IMR-90 (cell line): ENCODE data around the gene FAM124A. TPM values are rescaled to one million over a fixed set of nuclear protein-coding genes. Genes with fewer than 3 reads are reported as not detected.

ENCODE experiments used
- ATAC-seq: fragments of 200-7000 bp; cut with Tn5 transposase; 2 replicates; pipeline ENCODE4 v1.9.1; 2020; ENCODE audit warnings: low read depth, mild to moderate bottlenecking, moderate library complexity
- BruUV-seq: library from RNA; stranded (reverse); fragments of 400-500 nt; replicated peaks from 2 replicates; lab custom pipeline; 2021; lab: Mats Ljungman, UMichigan
- CTCF ChIA-PET: fragments of 300-600 bp; formaldehyde crosslinking; extraction: SDS; loops from one replicate; lab custom pipeline; 2021; ENCODE audit warnings: antibody characterized with exemption; lab: Yijun Ruan, JAX
- POLR2A ChIA-PET: fragments of 300-600 bp; sonication (Branson Sonifier 250); formaldehyde crosslinking; loops from one replicate; lab custom pipeline; 2022; ENCODE audit warnings: antibody characterized with exemption; ENCODE audit not compliant: unreplicated experiment; lab: Charles Lee
- DNase-seq: peaks from one replicate; pipeline ENCODE4 v3.0.0; 2013
- H2AFZ ChIP-seq: replicated peaks from 2 replicates; pipeline ENCODE3; 2013; ENCODE audit warnings: low read length, mild to moderate bottlenecking; ENCODE audit not compliant: poor library complexity
- H2AK5ac ChIP-seq: 2 replicates; pipeline ENCODE4 v1.6.1; 2013; ENCODE audit warnings: low read depth, low read length, inconsistent platforms
- H2AK9ac ChIP-seq: replicated peaks from 2 replicates; pipeline ENCODE3; 2013; ENCODE audit warnings: mild to moderate bottlenecking, low read depth, low read length, moderate library complexity; ENCODE audit not compliant: poor library complexity
- H2BK120ac ChIP-seq: 2 replicates; pipeline ENCODE4 v1.6.1; 2013; ENCODE audit warnings: low read depth, low read length, inconsistent platforms
- H2BK15ac ChIP-seq: 3 replicates; pipeline ENCODE4 v1.6.1; 2013; ENCODE audit warnings: low read depth, low read length, inconsistent platforms
- H2BK20ac ChIP-seq: 2 replicates; pipeline ENCODE4 v1.6.1; 2013; ENCODE audit warnings: low read depth, mild to moderate bottlenecking, inconsistent platforms, low read length, moderate library complexity
- H2BK5ac ChIP-seq: 2 replicates; pipeline ENCODE4 v1.6.1; 2013; ENCODE audit warnings: mild to moderate bottlenecking, low read depth, low read length, inconsistent platforms; ENCODE audit not compliant: poor library complexity, severe bottlenecking
- H3K14ac ChIP-seq: replicated peaks from 2 replicates; pipeline ENCODE4 v1.6.1; 2013; ENCODE audit warnings: low read depth, low read length, inconsistent platforms
- H3K18ac ChIP-seq: 2 replicates; pipeline ENCODE4 v1.6.1; 2013; ENCODE audit warnings: low read depth, low read length, control low read depth
- H3K23ac ChIP-seq: 2 replicates; pipeline ENCODE4 v1.6.1; 2013; ENCODE audit warnings: low read depth, low read length, inconsistent platforms
- H3K27ac ChIP-seq: 2 replicates; pipeline ENCODE4 v1.5.1; 2013; ENCODE audit warnings: mild to moderate bottlenecking, control low read depth, low read length; ENCODE audit not compliant: insufficient read depth
- H3K27me3 ChIP-seq: 2 replicates; pipeline ENCODE4 v1.6.1; 2013; ENCODE audit warnings: low read length; ENCODE audit not compliant: control insufficient read depth, insufficient read depth
- H3K36me3 ChIP-seq: 2 replicates; pipeline ENCODE4 v1.6.1; 2013; ENCODE audit warnings: low read length, mixed read lengths; ENCODE audit not compliant: control insufficient read depth, insufficient read depth
- H3K4ac ChIP-seq: 2 replicates; pipeline ENCODE4 v1.6.1; 2013; ENCODE audit warnings: low read depth, low read length, inconsistent platforms
- H3K4me1 ChIP-seq: 2 replicates; pipeline ENCODE4 v1.6.1; 2013; ENCODE audit warnings: low read length, mixed read lengths; ENCODE audit not compliant: control insufficient read depth, insufficient read depth
- H3K4me2 ChIP-seq: 2 replicates; pipeline ENCODE4 v1.6.1; 2013; ENCODE audit warnings: low read depth, mild to moderate bottlenecking, control low read depth, low read length, moderate library complexity
- H3K4me3 ChIP-seq: 2 replicates; pipeline ENCODE4 v1.5.1; 2013; ENCODE audit warnings: low read depth, mild to moderate bottlenecking, control low read depth, low read length, moderate library complexity; ENCODE audit not compliant: insufficient read depth
- H3K56ac ChIP-seq: 2 replicates; pipeline ENCODE4 v1.6.1; 2013; ENCODE audit warnings: low read length, inconsistent platforms; ENCODE audit not compliant: insufficient read depth; ENCODE audit errors: extremely low read depth
- H3K79me1 ChIP-seq, 2 experiments: 2 replicates each; pipeline ENCODE4 v1.6.1; 2013; ENCODE audit warnings: low read length in 2 of 2, inconsistent platforms in 1 of 2, low read depth in 1 of 2
- H3K9ac ChIP-seq: 2 replicates; pipeline ENCODE4 v1.6.1; 2013; ENCODE audit warnings: low read depth, low read length, control low read depth
- H3K9me1 ChIP-seq: 2 replicates; pipeline ENCODE4 v1.6.1; 2013; ENCODE audit warnings: low read length, inconsistent platforms; ENCODE audit not compliant: insufficient read depth
- H3K9me3 ChIP-seq: 2 replicates; pipeline ENCODE4 v1.6.1; 2013; ENCODE audit warnings: low read length; ENCODE audit not compliant: control insufficient read depth, insufficient read depth
- H4K20me1 ChIP-seq: 2 replicates; pipeline ENCODE4 v1.6.1; 2013; ENCODE audit warnings: low read length, inconsistent platforms; ENCODE audit not compliant: insufficient read depth
- H4K5ac ChIP-seq: 2 replicates; pipeline ENCODE4 v1.6.1; 2013; ENCODE audit warnings: mild to moderate bottlenecking, low read depth, low read length, control low read depth
- H4K8ac ChIP-seq, 2 experiments: 2 replicates each; pipeline ENCODE4 v1.6.1; 2013; ENCODE audit warnings: low read depth in 2 of 2, low read length in 2 of 2, control low read depth in 1 of 2, inconsistent platforms in 1 of 2
- H4K91ac ChIP-seq: 2 replicates; pipeline ENCODE4 v1.6.1; 2013; ENCODE audit warnings: low read depth, low read length, inconsistent platforms; ENCODE audit not compliant: insufficient read depth
- CEBPB ChIP-seq: IDR thresholded peaks from 2 replicates; pipeline ENCODE4 v1.6.1; 2012; ENCODE audit warnings: low read depth, low read length, improper control_type of control experiment
- CHD1 ChIP-seq: IDR thresholded peaks from 2 replicates; pipeline ENCODE4 v1.6.1; 2012; ENCODE audit warnings: low read depth, low read length, improper control_type of control experiment
- ELK1 ChIP-seq: fragments of 150-350 bp; IDR thresholded peaks from 2 replicates; pipeline ENCODE4 v1.6.1; 2016; ENCODE audit warnings: low read depth, mild to moderate bottlenecking, low read length, moderate library complexity, borderline replicate concordance
- FOS ChIP-seq: fragments of 150-350 bp; IDR thresholded peaks from 2 replicates; pipeline ENCODE4 v1.6.1; 2016; ENCODE audit warnings: low read depth, low read length
- MAFK ChIP-seq: IDR thresholded peaks from 2 replicates; pipeline ENCODE4 v1.6.1; 2012; ENCODE audit warnings: low read depth, low read length, improper control_type of control experiment
- MXI1 ChIP-seq: IDR thresholded peaks from 2 replicates; pipeline ENCODE4 v1.6.1; 2012; ENCODE audit warnings: low read depth, mild to moderate bottlenecking, low read length, moderate library complexity, borderline replicate concordance
- NFE2L2 ChIP-seq: fragments of 150-350 bp; IDR thresholded peaks from 2 replicates; pipeline ENCODE4 v1.6.1; 2016; ENCODE audit warnings: low read depth, mild to moderate bottlenecking, low read length
- RCOR1 ChIP-seq: IDR thresholded peaks from 2 replicates; pipeline ENCODE4 v1.6.1; 2012; ENCODE audit warnings: mild to moderate bottlenecking, low read length, improper control_type of control experiment; ENCODE audit not compliant: insufficient replicate concordance
- RFX5 ChIP-seq: IDR thresholded peaks from 2 replicates; pipeline ENCODE4 v1.8.0; 2012; ENCODE audit warnings: low read depth, mild to moderate bottlenecking, low read length, moderate library complexity
- USF2 ChIP-seq: fragments of 150-350 bp; IDR thresholded peaks from 2 replicates; pipeline ENCODE4 v1.6.1; 2017; ENCODE audit warnings: mild to moderate bottlenecking, antibody characterized with exemption, low read length, low read depth
- dilution Hi-C: fragments of 300-500 bp; cut with HindIII; formaldehyde crosslinking; loops from one replicate; pipeline ENCODE4 v1.14.3; 2018; ENCODE audit warnings: low sequenced_read_pairs; ENCODE audit not compliant: unreplicated experiment
- in situ Hi-C: fragments of 300-500 bp; cut with MboI; formaldehyde crosslinking; loops from 3 replicates; pipeline ENCODE4 v1.14.3; 2019; ENCODE audit warnings: low sequenced_read_pairs, inconsistent platforms, mixed read lengths
- intact Hi-C: fragments of 100-400 bp; cut with micrococcal nuclease; formaldehyde crosslinking; loops from 2 replicates; pipeline ENCODE4 v1.10.0; 2022
- polyA plus RNA-seq, 3 experiments: library from polyadenylated mRNA; depleted of rRNA; stranded (reverse); fragments of >200 nt; gene quantifications; 2 replicates each; pipeline ENCODE4 v1.2.3, GENCODE V29; 2012; ENCODE audit warnings: low replicate concordance in 1 of 3
- total RNA-seq: library from RNA; depleted of rRNA; stranded (reverse); fragments of >200 nt; gene quantifications from 2 replicates; pipeline ENCODE4 v1.2.3, GENCODE V29; 2012

Gene FAM124A
- total and polyA plus RNA-seq, 2 of the 4 experiments (the other 2 are of a cell fraction), result 0.03 TPM; not detected in 1

GRCh38 chr13:51232328-51232727 is 10.1 kb downstream of the FAM124A start:
- Histone ChIP-seq H2AK5ac (no peak overlapping the region), H3K27ac (no peak overlapping the region), H3K4me1 (peaks cover 2% of the 10 kb centered on the region; the same call in 1 of the 2 replicates), H3K27me3 (peaks cover 35% of the 10 kb centered on the region), H3K9me3 (0 out of 2 replicates have a peak, but pooled peaks cover 3% of the 10 kb centered on the region), H3K9me1 (no peaks in the 10 kb centered on the region), H2AK9ac (no peak overlapping the region), H3K4me2 (no peak overlapping the region), H3K9ac (no peak overlapping the region), H3K14ac (no peak overlapping the region), H4K8ac (no peak overlapping the region), H2BK15ac (no peak overlapping the region), H3K36me3 (no peaks in the 10 kb centered on the region), H2BK120ac (no peak overlapping the region), H2AFZ (no peak overlapping the region), H3K23ac (no peak overlapping the region), H3K79me1 (no peaks in the 10 kb centered on the region), H4K91ac (no peak overlapping the region), H2BK5ac (no peak overlapping the region), H4K20me1 (no peaks in the 10 kb centered on the region), H2BK20ac (no peak overlapping the region), H3K56ac (no peak overlapping the region), H3K4ac (no peak overlapping the region), H3K4me3 (no peak overlapping the region), H4K5ac (no peak overlapping the region), H3K18ac (no peak overlapping the region)
- CTCF ChIA-PET, result interaction anchor here (0.9 kb wide), 1 partner anchor 54 kb away, joined by 3 read pairs; no protein-coding TSS in a partner anchor
- DNase-seq, result no peak
- TF ChIP-seq FOS (no peak), USF2 (no peak), MXI1 (no peak), RCOR1 (no peak), CEBPB (no peak), CHD1 (no peak), NFE2L2 (no peak), ELK1 (no peak), RFX5 (no peak), MAFK (no peak)
- dilution Hi-C loops, result no loop called here
- intact Hi-C loops, result no loop called here
- POLR2A ChIA-PET, result no interaction called here
- BruUV-seq, result no TSS peak
- no peak for ATAC-seq
- in situ Hi-C loops, result no loop called here
